ENCODE measurements around the gene NFILZ. TPM values are rescaled to one million over a fixed set of nuclear protein-coding genes. Genes with fewer than 3 reads are reported as not detected.

Gene NFILZ
- polyA plus RNA-seq, 2 donors: not detected

DNA sequence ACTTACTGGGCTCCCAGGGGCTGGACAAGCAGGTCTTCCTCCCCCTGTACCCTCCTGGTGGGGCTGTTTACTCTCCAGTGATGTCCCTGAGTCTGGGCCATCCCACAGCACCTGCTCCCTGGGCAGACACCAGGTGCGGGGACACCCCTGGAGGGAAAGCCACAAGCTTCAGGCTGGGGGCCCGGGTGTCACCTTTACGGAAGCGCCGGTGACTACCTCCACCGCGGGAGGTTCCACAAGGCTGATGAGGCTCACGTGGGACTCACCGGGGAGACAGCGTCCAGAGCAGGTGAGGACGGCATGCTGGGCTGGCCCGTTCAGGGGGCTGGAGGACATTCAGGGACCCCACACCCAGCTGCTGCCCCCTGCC lies 24.9 kb downstream of the NFILZ start:
- H3K27ac ChIP-seq (ENCODE audit: low read depth in 2 of 2, low read length in 1 of 2): no peak overlapping the region
- no peaks in the 10 kb centered on the region for H3K36me3 ChIP-seq (ENCODE audit: control insufficient read depth in 2 of 2, insufficient read depth in 2 of 2, low read length in 1 of 2)
- WGBS, 2 donors: 68 to 77% methylated on average over 10 to 12 of the region's 12 CpGs
- H3K9me3 ChIP-seq (ENCODE audit: control insufficient read depth in 2 of 2, insufficient read depth in 1 of 2, low read depth in 1 of 2, low read length in 1 of 2): no peaks in the 10 kb centered on the region
- H3K4me1 ChIP-seq (ENCODE audit: control insufficient read depth in 2 of 2, insufficient read depth in 2 of 2, low read length in 1 of 2): no peaks in the 10 kb centered on the region
- no peaks in the 10 kb centered on the region for H3K27me3 ChIP-seq (ENCODE audit: control insufficient read depth in 1 of 2, insufficient read depth in 2 of 2, low read length in 2 of 2)
- H3K4me3 ChIP-seq (ENCODE audit: low read depth in 1 of 2, low read length in 2 of 2): no peak overlapping the region

DNA sequence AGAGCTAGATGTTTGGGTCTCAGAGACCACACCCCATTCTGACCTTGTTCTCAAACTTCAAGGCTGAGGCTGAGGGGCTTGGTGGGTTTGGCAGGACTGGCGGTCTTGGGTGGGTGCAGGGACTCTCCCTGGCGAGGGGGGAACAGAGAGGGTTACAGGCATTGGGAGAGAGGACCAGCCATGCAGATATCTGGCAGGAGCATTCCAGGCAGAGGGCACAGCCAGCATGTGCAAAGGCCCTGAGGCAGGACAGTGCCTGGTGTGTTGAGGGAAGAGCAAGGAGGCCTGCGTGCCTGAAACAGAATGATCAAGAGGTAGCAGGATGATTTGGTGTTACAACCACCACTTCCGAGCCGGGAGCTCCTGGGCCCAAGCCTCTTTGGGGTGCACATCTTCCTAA lies 27.4 kb downstream of the NFILZ start:
- Histone ChIP-seq H3K36me3 (ENCODE audit: control insufficient read depth in 2 of 2, insufficient read depth in 2 of 2, low read length in 1 of 2) (no peaks in the 10 kb centered on the region), H3K27me3 (ENCODE audit: control insufficient read depth in 1 of 2, insufficient read depth in 2 of 2, low read length in 2 of 2) (no peaks in the 10 kb centered on the region), H3K9me3 (ENCODE audit: control insufficient read depth in 2 of 2, insufficient read depth in 1 of 2, low read depth in 1 of 2, low read length in 1 of 2) (no peaks in the 10 kb centered on the region), H3K4me3 (ENCODE audit: low read depth in 1 of 2, low read length in 2 of 2) (no peak overlapping the region), H3K4me1 (ENCODE audit: control insufficient read depth in 2 of 2, insufficient read depth in 2 of 2, low read length in 1 of 2) (no peaks in the 10 kb centered on the region), H3K27ac (ENCODE audit: low read depth in 2 of 2, low read length in 1 of 2) (no peak overlapping the region)
- WGBS, 2 donors: 80 to 87% methylated on average over 5 of the region's 5 CpGs

DNA sequence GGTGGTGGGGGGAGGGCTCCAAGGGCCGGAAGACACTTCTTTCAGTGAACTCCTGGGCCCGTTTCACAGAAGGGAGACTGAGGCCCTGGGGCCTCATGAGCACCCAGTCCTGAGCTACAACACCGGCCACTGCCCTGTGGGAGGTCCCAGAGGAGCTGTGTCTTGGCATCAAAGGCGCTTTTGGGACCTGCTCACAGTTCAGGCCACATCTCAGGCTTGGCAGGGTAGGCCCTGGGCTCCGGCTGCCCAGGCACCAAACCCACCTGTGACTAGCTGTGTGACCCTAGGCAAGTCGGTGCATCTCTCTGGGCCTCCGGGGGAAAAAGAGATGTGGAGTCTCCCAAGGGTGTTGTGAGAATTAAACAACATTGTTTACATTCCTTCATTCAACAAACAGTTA lies 29.5 kb downstream of the NFILZ start:
- no peak overlapping the region for H3K27ac ChIP-seq (ENCODE audit: low read depth in 2 of 2, low read length in 1 of 2)
- 68 to 74% methylated on average over 7 of the region's 7 CpGs for WGBS, 2 donors
- no peaks in the 10 kb centered on the region for H3K9me3 ChIP-seq (ENCODE audit: control insufficient read depth in 2 of 2, insufficient read depth in 1 of 2, low read depth in 1 of 2, low read length in 1 of 2)
- no peaks in the 10 kb centered on the region for H3K27me3 ChIP-seq (ENCODE audit: control insufficient read depth in 1 of 2, insufficient read depth in 2 of 2, low read length in 2 of 2)
- no peaks in the 10 kb centered on the region for H3K4me1 ChIP-seq (ENCODE audit: control insufficient read depth in 2 of 2, insufficient read depth in 2 of 2, low read length in 1 of 2)
- H3K4me3 ChIP-seq (ENCODE audit: low read depth in 1 of 2, low read length in 2 of 2): no peak overlapping the region
- H3K36me3 ChIP-seq (ENCODE audit: control insufficient read depth in 2 of 2, insufficient read depth in 2 of 2, low read length in 1 of 2): no peaks in the 10 kb centered on the region

DNA sequence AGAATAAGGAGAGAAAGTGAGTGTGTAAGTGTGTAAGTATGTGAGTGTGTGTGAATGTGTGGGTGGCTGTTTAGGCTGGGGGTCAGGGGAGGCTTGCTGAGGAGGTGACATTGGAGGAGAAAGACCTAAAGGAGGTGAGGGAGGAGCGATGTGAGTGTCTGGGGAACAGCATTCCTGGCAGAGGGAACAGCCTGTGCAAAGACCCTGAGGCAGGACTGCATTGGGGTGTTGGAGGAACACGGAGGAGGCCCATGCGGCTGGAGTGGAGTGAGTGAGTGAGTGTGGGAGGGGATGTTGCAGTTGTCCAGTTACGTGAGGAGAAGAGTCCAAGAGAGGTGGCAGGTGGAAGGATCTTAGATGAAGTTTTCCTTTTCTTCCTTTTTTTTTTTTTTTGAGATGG lies 31.8 kb downstream of the NFILZ start:
- Histone ChIP-seq H3K4me3 (ENCODE audit: low read depth in 1 of 2, low read length in 2 of 2) (no peak overlapping the region), H3K27ac (ENCODE audit: low read depth in 2 of 2, low read length in 1 of 2) (no peak overlapping the region), H3K9me3 (ENCODE audit: control insufficient read depth in 2 of 2, insufficient read depth in 1 of 2, low read depth in 1 of 2, low read length in 1 of 2) (no peaks in the 10 kb centered on the region), H3K36me3 (ENCODE audit: control insufficient read depth in 2 of 2, insufficient read depth in 2 of 2, low read length in 1 of 2) (no peaks in the 10 kb centered on the region), H3K4me1 (ENCODE audit: control insufficient read depth in 2 of 2, insufficient read depth in 2 of 2, low read length in 1 of 2) (no peaks in the 10 kb centered on the region), H3K27me3 (ENCODE audit: control insufficient read depth in 1 of 2, insufficient read depth in 2 of 2, low read length in 2 of 2) (no peaks in the 10 kb centered on the region)
- WGBS, 2 donors: 85 to 89% methylated on average over 4 of the region's 4 CpGs

DNA sequence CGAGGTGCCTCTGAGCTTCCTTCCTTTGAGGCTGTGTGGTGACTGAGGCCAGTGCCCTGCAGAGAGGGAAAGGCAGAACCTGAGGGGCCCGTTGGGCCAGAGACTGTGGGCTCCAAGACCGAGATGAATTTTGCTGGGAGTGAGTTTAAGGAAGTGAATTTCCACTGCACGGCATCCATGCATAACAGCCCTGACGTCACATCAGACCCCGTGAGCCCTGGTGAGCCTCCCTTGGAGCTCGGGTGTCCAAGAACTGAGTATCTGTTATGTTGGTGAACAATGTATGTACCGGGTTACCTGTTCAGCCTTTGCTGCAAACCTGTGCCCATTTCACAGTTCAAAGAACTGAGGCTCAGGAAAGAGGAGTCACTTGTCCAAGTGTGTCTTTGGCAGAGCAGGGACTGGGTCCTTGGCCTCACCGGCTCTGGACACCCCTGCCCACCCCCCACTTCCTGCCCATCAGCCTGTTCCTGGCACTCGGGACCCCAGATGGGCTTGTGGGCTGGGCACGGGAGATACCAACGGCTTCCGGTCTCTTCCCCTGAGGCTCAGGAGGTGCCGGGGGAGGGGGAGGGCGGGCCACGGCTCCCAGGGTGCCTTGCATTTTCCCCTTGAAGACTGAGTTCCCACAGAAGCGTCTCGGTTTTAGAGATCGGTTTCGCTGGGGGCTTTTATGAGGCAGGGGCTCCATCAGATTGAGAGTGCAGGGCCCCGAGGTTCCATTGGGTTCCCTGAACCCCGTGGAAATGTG lies 33.7 kb downstream of the NFILZ start:
- Histone ChIP-seq H3K27me3 (ENCODE audit: control insufficient read depth in 1 of 2, insufficient read depth in 2 of 2, low read length in 2 of 2) (no peaks in the 10 kb centered on the region), H3K4me3 (ENCODE audit: low read depth in 1 of 2, low read length in 2 of 2) (no peak overlapping the region)
- 34 to 36% methylated on average over 22 of the region's 22 CpGs for WGBS, 2 donors

DNA sequence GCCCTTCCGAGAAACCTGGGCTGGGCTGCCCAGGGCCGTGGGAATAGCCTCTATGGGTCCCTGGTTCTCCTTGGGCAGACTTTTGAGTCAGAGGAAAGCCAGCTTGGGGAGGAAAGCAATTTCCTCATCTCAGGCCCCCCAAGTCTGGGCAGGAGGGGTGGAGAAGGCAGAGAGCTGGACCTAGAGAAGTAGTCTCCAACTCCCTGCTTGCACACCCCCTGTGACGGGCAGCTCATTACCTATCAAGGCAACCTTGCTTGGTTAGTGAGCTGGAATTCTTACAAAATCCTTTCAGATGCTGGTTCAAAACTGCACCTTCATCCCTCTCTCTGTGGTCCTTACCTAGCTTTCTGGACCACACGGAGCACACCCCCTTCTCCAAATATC lies 34.2 kb downstream of the NFILZ start:
- Histone ChIP-seq H3K9me3 (ENCODE audit: control insufficient read depth in 2 of 2, insufficient read depth in 1 of 2, low read depth in 1 of 2, low read length in 1 of 2) (no peaks in the 10 kb centered on the region), H3K27ac (ENCODE audit: low read depth in 2 of 2, low read length in 1 of 2) (no peak overlapping the region), H3K4me1 (ENCODE audit: control insufficient read depth in 2 of 2, insufficient read depth in 2 of 2, low read length in 1 of 2) (no peaks in the 10 kb centered on the region), H3K27me3 (ENCODE audit: control insufficient read depth in 1 of 2, insufficient read depth in 2 of 2, low read length in 2 of 2) (no peaks in the 10 kb centered on the region), H3K4me3 (ENCODE audit: low read depth in 1 of 2, low read length in 2 of 2) (no peak overlapping the region), H3K36me3 (ENCODE audit: control insufficient read depth in 2 of 2, insufficient read depth in 2 of 2, low read length in 1 of 2) (no peaks in the 10 kb centered on the region)
- 63 to 65% methylated on average over 4 of the region's 4 CpGs for WGBS, 2 donors

More for the DNA sequence above, 33.7 kb downstream of the NFILZ start:
- no peaks in the 10 kb centered on the region for H3K4me1 ChIP-seq (ENCODE audit: control insufficient read depth in 2 of 2, insufficient read depth in 2 of 2, low read length in 1 of 2)
- H3K27ac ChIP-seq (ENCODE audit: low read depth in 2 of 2, low read length in 1 of 2): no peak overlapping the region
- no peaks in the 10 kb centered on the region for H3K36me3 ChIP-seq (ENCODE audit: control insufficient read depth in 2 of 2, insufficient read depth in 2 of 2, low read length in 1 of 2)
- no peaks in the 10 kb centered on the region for H3K9me3 ChIP-seq (ENCODE audit: control insufficient read depth in 2 of 2, insufficient read depth in 1 of 2, low read depth in 1 of 2, low read length in 1 of 2)

DNA sequence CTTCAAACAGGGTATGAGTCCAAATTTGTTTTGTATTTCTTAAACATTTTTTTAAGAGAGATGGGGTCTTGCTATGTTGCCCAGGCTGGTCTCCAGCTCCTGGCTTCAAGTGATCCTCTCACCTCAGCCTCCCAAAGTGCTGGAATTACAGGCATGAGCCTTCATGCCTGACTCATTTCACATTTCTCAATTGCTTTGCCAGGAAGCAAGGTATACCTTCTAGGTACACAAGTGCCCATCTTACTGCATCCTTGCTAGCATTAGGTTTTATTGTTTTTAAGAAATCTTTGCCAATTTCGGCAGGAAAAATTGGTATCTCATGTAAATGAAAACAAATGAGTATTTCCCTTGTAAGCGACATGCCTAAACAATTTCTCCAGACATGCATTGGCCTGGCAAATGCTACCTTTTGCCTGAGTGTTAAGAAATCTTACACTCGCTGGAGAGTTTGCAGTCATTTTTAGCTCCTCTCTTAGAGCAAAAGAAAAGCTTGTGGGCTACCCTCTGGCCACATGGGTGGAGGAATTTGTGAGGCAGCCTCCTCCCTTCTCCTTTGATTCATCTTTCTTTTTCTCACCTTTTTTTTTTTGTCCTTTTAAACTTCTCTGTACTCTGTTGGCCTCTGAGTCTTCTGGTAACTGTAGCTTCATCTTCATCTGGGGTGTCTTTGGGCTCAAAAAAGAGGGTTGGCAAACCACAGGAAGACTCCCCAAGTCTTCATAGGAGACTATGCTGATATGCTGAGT lies 35.2 kb downstream of the NFILZ start:
- Histone ChIP-seq H3K27ac (ENCODE audit: low read depth in 2 of 2, low read length in 1 of 2) (no peak overlapping the region), H3K4me1 (ENCODE audit: control insufficient read depth in 2 of 2, insufficient read depth in 2 of 2, low read length in 1 of 2) (no peaks in the 10 kb centered on the region), H3K4me3 (ENCODE audit: low read depth in 1 of 2, low read length in 2 of 2) (no peak overlapping the region), H3K27me3 (ENCODE audit: control insufficient read depth in 1 of 2, insufficient read depth in 2 of 2, low read length in 2 of 2) (no peaks in the 10 kb centered on the region), H3K9me3 (ENCODE audit: control insufficient read depth in 2 of 2, insufficient read depth in 1 of 2, low read depth in 1 of 2, low read length in 1 of 2) (no peaks in the 10 kb centered on the region), H3K36me3 (ENCODE audit: control insufficient read depth in 2 of 2, insufficient read depth in 2 of 2, low read length in 1 of 2) (no peaks in the 10 kb centered on the region)
- 59 to 67% methylated on average over 3 of the region's 3 CpGs for WGBS, 2 donors

DNA sequence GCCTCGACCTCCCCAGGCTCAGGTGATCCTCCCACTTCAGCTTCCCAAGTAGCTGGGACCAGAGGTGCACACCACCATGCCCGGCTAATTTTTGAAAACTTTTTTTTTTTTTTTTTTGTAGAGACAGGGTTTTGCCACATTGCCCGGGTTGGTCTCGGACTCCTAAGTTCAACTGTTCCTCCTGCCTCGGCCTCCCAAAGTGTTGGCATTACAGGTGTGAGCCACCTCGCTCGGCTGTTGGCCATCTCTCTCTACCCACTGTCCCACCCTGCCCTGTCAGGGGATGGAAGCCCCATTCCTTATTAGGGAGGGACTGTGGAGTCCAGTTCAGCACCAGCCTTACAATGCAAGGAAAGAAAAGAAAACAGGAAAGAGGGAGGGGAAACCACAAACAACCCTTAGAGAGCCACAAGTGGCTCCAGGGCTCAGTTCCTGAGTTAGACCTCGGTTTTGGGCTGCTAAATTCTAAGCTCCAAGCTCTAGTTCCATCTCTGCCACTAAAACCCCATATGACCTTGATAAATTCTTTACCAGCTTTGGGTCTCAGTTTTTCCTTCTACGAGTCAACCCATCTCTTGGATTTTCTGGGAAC lies 36.5 kb downstream of the NFILZ start:
- no peaks in the 10 kb centered on the region for H3K36me3 ChIP-seq (ENCODE audit: control insufficient read depth in 2 of 2, insufficient read depth in 2 of 2, low read length in 1 of 2)
- no peak overlapping the region for H3K27ac ChIP-seq (ENCODE audit: low read depth in 2 of 2, low read length in 1 of 2)
- H3K4me3 ChIP-seq (ENCODE audit: low read depth in 1 of 2, low read length in 2 of 2): no peak overlapping the region
- WGBS, 2 donors: 62 to 72% methylated on average over 9 of the region's 9 CpGs
- no peaks in the 10 kb centered on the region for H3K9me3 ChIP-seq (ENCODE audit: control insufficient read depth in 2 of 2, insufficient read depth in 1 of 2, low read depth in 1 of 2, low read length in 1 of 2)
- H3K27me3 ChIP-seq (ENCODE audit: control insufficient read depth in 1 of 2, insufficient read depth in 2 of 2, low read length in 2 of 2): no peaks in the 10 kb centered on the region
- no peaks in the 10 kb centered on the region for H3K4me1 ChIP-seq (ENCODE audit: control insufficient read depth in 2 of 2, insufficient read depth in 2 of 2, low read length in 1 of 2)

DNA sequence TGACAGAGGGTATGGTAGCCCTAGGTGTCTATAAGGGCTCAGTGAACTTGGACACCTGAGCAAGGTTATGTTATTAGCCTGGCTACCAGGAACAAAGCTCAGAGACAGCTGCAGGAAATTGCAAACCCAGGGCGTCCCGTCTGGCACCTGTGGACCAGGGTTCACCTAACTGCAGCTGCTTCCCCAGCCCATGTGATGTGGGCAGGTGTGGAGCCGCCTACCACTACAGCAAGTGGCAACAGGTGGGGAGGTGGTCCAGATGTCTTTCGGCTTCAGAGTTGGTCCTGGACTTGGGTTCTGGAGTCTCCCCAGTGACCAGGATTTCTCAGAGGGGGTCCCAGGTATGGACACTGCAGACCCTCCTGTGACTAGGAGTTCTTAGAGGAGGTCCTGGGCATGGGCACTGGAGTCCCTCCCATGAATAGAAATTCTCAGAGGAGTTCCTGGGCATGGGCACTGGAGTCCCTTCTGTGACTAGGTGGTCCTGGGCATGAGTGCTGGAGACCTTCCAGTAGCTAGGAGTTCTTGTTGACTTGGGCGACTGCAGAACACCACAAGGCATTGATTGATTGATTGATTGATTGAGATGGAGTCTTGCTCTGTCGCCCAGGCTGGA lies 43.0 kb downstream of the NFILZ start:
- H3K36me3 ChIP-seq (ENCODE audit: control insufficient read depth in 2 of 2, insufficient read depth in 2 of 2, low read length in 1 of 2): no peaks in the 10 kb centered on the region
- H3K27ac ChIP-seq (ENCODE audit: low read depth in 2 of 2, low read length in 1 of 2): no peak overlapping the region
- H3K9me3 ChIP-seq (ENCODE audit: control insufficient read depth in 2 of 2, insufficient read depth in 1 of 2, low read depth in 1 of 2, low read length in 1 of 2): peaks cover 0 to 2% of the 10 kb centered on the region in 2 donors
- H3K4me3 ChIP-seq (ENCODE audit: low read depth in 1 of 2, low read length in 2 of 2): no peak overlapping the region
- H3K27me3 ChIP-seq (ENCODE audit: control insufficient read depth in 1 of 2, insufficient read depth in 2 of 2, low read length in 2 of 2): no peaks in the 10 kb centered on the region
- H3K4me1 ChIP-seq (ENCODE audit: control insufficient read depth in 2 of 2, insufficient read depth in 2 of 2, low read length in 1 of 2): no peaks in the 10 kb centered on the region
- WGBS, 2 donors: 66 to 73% methylated on average over 6 of the region's 6 CpGs
